NCI-H748 treated with DMSO at 0.1 percent for 48 hours (cell line): ENCODE results near the gene PKP1.

Experiments
- DNase-seq: peaks from one replicate; lab custom pipeline; 2025; lab: John Stamatoyannopoulos, UW

The PKP1 gene

GRCh38 chr1:201307760-201308499 lies 24.6 kb downstream of the PKP1 start:
- peak; percentile 85 for DNase-seq

- peak; percentile 68 for DNase-seq
Observed at GRCh38 chr1:201309416-201309815, 26.1 kb downstream of the PKP1 start.

- no peak for DNase-seq
Observed at GRCh38 chr1:201310251-201310985, 27.1 kb downstream of the PKP1 start.

GRCh38 chr1:201310986-201311355 lies 27.7 kb downstream of the PKP1 start:
- peak; percentile 41 for DNase-seq

- DNase-seq, result no peak
Observed at GRCh38 chr1:201311356-201312011, 28.2 kb downstream of the PKP1 start.

- DNase-seq, result no peak
Observed at GRCh38 chr1:201312298-201312697, 29.0 kb downstream of the PKP1 start.

GRCh38 chr1:201313086-201313485 lies 29.8 kb downstream of the PKP1 start:
- DNase-seq, result no peak

- no peak for DNase-seq
Observed at GRCh38 chr1:201316556-201316955, 33.2 kb downstream of the PKP1 start.

- no peak for DNase-seq
Observed at GRCh38 chr1:201317551-201317950, 34.2 kb downstream of the PKP1 start.

GRCh38 chr1:201318504-201319340 lies 35.4 kb downstream of the PKP1 start:
- no peak for DNase-seq

- DNase-seq, result no peak
Observed at GRCh38 chr1:201319631-201320030, 36.3 kb downstream of the PKP1 start.

GRCh38 chr1:201320168-201320788 lies 37.0 kb downstream of the PKP1 start:
- DNase-seq, result no peak

GRCh38 chr1:201321826-201322390 lies 38.6 kb downstream of the PKP1 start:
- DNase-seq, result no peak

- no peak for DNase-seq
Observed at GRCh38 chr1:201322653-201323510, 39.6 kb downstream of the PKP1 start.

GRCh38 chr1:201324306-201324705 lies 41.0 kb downstream of the PKP1 start:
- no peak for DNase-seq

GRCh38 chr1:201324821-201325677 lies 41.7 kb downstream of the PKP1 start:
- DNase-seq, result no peak

GRCh38 chr1:201325678-201326060 lies 42.4 kb downstream of the PKP1 start:
- no peak for DNase-seq

GRCh38 chr1:201326710-201327109 lies 43.4 kb downstream of the PKP1 start:
- no peak for DNase-seq

GRCh38 chr1:201327687-201328240 lies 44.5 kb downstream of the PKP1 start:
- no peak for DNase-seq
